Activated T-helper 1 cell treated with anti-CD3 and anti-CD28 coated beads, Interleukin-12 subunit alpha, Interleukin-12 subunit beta, Interleukin-2, Interleukin-4 antibody, amounts not matched to agents 30 ng/mL and 10 ng/mL and 1 ng/mL, durations not matched to agents 14 hours and 24 hours and 36 hours (primary cell): ENCODE measurements around the gene PTPRU. TPM values are rescaled to one million over a fixed set of nuclear protein-coding genes. Genes with fewer than 3 reads are reported as not detected.

Source experiments
- DNase-seq: peaks from one replicate; pipeline ENCODE4 v3.0.0; 2021; ENCODE audit warnings: low spot score
- H3K27ac Mint-ChIP-seq: one replicate; pipeline ENCODE4 v1.8.0; 2021; ENCODE audit warnings: mild to moderate bottlenecking, mixed read lengths
- H3K27me3 Mint-ChIP-seq: one replicate; pipeline ENCODE4 v1.8.0; 2022; ENCODE audit warnings: mild to moderate bottlenecking, moderate library complexity, mixed read lengths; ENCODE audit not compliant: insufficient read depth
- H3K36me3 Mint-ChIP-seq: one replicate; pipeline ENCODE4 v1.8.0; 2021; ENCODE audit warnings: low read depth, mixed read lengths
- H3K4me1 Mint-ChIP-seq: one replicate; pipeline ENCODE4 v1.8.0; 2021; ENCODE audit warnings: low read depth, mixed read lengths
- H3K4me3 Mint-ChIP-seq: one replicate; pipeline ENCODE4 v1.8.0; 2021; ENCODE audit warnings: mild to moderate bottlenecking, moderate library complexity, mixed read lengths
- H3K9me3 Mint-ChIP-seq: one replicate; pipeline ENCODE4 v1.8.0; 2021; ENCODE audit warnings: mixed read lengths
- intact Hi-C: fragments of 100-400 bp; cut with micrococcal nuclease; formaldehyde crosslinking; loops from one replicate; pipeline ENCODE4 v1.15.1; 2024
- total RNA-seq: library from RNA; stranded (reverse); gene quantifications from 2 replicates; pipeline ENCODE4 v1.2.3, GENCODE V29; 2022

PTPRU gene
- total RNA-seq, 1 donor from 2014 or later = 0.67 TPM

DNA sequence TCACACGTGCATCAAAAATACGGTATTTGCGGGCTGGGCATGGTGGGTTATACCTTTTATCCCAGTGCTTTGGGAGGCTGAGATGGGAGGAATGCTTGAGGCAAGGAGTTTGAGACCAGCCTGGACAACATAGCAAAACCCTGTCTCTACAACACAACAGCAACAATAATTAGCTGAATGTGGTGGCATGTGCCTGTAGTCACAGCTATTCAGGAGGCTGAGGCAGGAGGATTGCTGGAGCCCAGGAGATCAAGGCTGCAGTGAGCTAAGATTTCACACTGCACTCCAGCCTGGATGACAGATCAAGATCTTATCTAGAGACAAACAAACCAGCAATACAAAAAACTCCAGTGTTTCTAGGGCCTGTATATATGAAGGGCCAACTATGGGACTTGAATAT is 30.6 kb downstream of the PTPRU start:
- Mint-ChIP-seq H3K27ac (no peak overlapping the region), H3K27me3 (peaks cover 35% of the 10 kb centered on the region), H3K9me3 (no peaks in the 10 kb centered on the region), H3K36me3 (no peaks in the 10 kb centered on the region), H3K4me1 (no peaks in the 10 kb centered on the region), H3K4me3 (no peak overlapping the region)
- intact Hi-C loops = no loop called here
- no peak for DNase-seq

DNA sequence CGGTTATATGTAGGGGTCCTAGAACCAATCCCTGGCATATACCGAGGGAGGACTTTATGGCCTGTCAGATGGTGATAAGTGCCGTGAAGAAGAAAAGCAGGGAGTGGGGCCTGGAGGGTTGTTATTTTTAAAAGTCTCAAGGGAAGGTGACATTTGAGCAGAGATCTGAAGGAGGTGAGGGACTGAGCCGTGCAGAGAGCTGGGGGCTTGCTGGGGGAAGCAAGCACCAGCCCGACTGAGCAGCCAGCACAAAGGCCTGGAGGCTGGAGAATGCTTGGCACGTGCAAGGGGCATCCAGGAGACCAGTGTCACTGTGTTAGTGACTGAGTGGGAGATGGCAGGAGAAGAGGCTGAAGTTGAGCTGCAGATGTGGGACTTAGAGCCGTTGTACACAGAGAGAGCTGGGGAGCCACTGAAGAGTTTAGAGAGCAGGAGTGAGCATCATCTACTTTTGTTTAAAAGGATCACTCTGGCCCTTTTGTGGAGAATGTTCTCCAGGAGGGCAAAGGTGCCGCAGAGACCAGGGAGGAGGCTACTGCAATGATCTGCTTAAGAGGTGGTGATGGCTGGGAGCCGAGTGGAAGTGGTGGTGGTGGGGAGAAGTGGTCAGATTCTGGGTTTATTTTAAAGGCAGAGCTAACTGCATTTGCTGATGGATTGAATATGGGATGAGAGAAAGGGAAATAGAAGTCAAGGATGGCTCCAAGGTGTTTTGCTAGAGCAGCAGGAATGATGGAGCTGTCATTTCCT is 31.2 kb downstream of the PTPRU start:
- DNase-seq = no peak
- no peaks in the 10 kb centered on the region for H3K9me3 Mint-ChIP-seq
- H3K4me3 Mint-ChIP-seq = no peak overlapping the region
- H3K27ac Mint-ChIP-seq = no peak overlapping the region
- intact Hi-C loops = no loop called here
- H3K4me1 Mint-ChIP-seq = no peaks in the 10 kb centered on the region
- H3K36me3 Mint-ChIP-seq = no peaks in the 10 kb centered on the region
- peaks cover 37% of the 10 kb centered on the region for H3K27me3 Mint-ChIP-seq

DNA sequence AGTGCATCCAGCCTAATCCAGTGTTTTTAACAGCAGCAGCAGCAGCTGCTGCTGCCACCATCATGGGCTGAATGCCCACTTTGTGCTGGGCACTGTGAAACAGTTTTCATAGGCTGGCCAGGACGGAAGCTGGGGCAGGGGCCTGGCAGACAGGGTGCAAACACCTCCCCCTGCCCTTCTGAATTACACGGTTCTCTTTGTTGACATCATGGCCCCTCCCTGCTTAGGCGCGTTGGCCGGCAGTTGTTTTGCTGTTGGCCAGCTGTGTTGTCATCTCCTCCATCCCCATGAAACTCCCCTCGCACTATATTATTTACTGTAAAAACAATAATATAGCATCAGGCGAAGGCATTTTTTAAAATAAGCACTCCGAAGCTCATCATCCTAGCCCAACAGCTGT is 33.1 kb downstream of the PTPRU start:
- Mint-ChIP-seq H3K36me3 (no peaks in the 10 kb centered on the region), H3K4me3 (no peak overlapping the region), H3K27ac (no peak overlapping the region), H3K27me3 (peaks cover 39% of the 10 kb centered on the region), H3K4me1 (no peaks in the 10 kb centered on the region), H3K9me3 (no peaks in the 10 kb centered on the region)
- intact Hi-C loops = no loop called here
- no peak for DNase-seq

DNA sequence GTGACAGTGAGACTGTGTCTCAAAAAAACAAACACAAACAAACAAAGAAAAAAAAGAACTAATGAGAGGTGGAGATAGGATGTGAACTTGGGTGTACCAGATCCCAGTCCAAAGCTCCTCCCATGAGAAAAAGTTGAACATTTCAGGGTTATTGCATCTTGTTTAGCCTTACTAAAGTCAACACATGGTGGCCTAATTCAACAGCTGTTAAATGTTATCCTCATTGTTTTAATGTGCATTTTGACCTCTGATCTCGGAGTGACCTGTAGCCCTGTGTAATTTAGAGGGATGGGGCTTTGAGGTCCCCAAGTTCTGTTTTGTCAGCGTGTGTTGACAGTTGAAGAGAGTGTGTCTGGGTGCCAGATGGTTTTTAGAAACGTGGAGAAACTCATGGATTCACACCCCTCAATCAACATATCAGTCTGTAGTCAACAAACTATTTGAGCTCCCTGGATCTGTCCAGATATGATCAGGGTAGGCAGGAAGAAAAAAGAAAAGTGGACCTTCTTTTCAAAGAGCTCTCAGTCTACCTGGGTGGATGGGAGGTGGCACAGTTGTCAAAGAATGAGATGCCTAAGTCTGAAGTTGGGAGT is 34.7 kb downstream of the PTPRU start:
- Mint-ChIP-seq H3K9me3 (no peaks in the 10 kb centered on the region), H3K4me1 (no peaks in the 10 kb centered on the region), H3K27me3 (peaks cover 32% of the 10 kb centered on the region)

DNA sequence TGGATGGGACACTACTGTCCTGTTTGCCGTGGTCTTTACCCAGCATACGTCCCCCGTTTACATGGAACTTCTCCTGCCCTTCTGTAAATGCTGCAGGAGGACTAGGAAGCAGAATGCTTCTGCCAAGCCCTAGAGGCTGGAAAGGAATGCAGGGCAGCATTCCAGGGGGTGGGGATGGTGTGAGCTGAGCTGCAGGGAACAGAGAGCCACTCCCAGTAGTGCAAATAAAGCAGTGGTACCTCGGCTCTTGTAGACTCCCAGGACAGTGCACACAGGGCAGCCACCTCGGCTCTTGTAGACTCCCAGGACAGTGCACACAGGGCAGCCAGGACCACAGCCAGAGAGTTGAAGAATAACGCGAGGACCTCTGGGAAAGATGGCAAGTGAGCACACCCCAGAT is 35.4 kb downstream of the PTPRU start:
- H3K36me3 Mint-ChIP-seq = no peaks in the 10 kb centered on the region
- H3K4me3 Mint-ChIP-seq = no peak overlapping the region
- no peak for DNase-seq
- no peak overlapping the region for H3K27ac Mint-ChIP-seq
- no peaks in the 10 kb centered on the region for H3K9me3 Mint-ChIP-seq
- intact Hi-C loops = no loop called here
- no peaks in the 10 kb centered on the region for H3K4me1 Mint-ChIP-seq
- peaks cover 32% of the 10 kb centered on the region for H3K27me3 Mint-ChIP-seq

More for the DNA sequence above, 34.7 kb downstream of the PTPRU start:
- Mint-ChIP-seq H3K27ac (no peak overlapping the region), H3K4me3 (no peak overlapping the region), H3K36me3 (no peaks in the 10 kb centered on the region)
- intact Hi-C loops = no loop called here
- DNase-seq = no peak

DNA sequence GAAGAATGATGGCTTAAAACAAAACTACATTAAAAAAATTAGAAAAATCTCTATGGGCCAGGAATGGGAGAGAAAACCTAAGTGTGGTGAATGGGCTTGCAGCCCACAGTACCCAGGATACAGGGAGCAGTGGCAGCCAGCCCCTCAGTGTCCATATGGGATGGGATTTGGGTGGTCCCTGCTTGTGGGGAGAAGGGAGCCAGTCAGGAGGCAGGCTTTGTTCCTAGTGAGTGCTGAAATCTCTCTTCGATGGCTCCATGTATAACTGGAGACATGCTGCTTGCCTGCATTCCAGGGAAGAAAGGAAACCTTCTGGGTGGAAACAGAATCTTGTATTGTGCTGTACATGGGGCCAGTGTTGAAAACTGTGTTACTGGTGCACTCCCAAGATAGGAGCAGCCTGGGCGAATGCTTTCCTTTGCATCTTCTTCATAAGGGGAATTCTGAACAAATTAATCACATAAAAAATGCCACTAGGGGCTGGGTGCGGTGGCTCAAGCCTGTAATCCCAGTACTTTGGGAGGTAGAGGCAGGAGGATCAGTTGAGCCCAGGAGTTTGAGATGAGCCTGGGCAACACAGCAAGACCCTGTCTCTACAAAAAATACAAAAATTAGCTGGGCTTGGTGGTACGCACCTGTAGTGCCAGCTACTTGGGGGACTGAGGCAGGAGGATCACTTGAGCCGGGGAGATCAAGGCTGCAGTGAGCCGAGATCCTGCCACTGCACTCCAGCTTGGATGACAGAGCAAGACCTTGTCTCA is 36.0 kb downstream of the PTPRU start:
- intact Hi-C loops = no loop called here
- no peak for DNase-seq
- H3K9me3 Mint-ChIP-seq = no peaks in the 10 kb centered on the region

DNA sequence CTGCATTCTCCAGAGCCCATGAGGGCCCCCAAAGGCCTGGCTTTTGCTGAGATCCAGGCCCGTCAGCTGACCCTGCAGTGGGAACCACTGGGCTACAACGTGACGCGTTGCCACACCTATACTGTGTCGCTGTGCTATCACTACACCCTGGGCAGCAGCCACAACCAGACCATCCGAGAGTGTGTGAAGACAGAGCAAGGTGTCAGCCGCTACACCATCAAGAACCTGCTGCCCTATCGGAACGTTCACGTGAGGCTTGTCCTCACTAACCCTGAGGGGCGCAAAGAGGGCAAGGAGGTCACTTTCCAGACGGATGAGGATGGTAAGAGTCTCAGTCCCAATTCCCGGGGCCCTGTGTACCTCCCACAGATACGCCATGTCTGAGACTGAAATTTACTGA is 39.1 kb downstream of the PTPRU start:
- intact Hi-C loops = no loop called here
- DNase-seq = no peak
- peaks cover 17% of the 10 kb centered on the region for H3K27me3 Mint-ChIP-seq

More for the DNA sequence above, 36.0 kb downstream of the PTPRU start:
- Mint-ChIP-seq H3K4me1 (no peaks in the 10 kb centered on the region), H3K4me3 (no peak overlapping the region), H3K27ac (no peak overlapping the region), H3K27me3 (peaks cover 28% of the 10 kb centered on the region), H3K36me3 (no peaks in the 10 kb centered on the region)

DNA sequence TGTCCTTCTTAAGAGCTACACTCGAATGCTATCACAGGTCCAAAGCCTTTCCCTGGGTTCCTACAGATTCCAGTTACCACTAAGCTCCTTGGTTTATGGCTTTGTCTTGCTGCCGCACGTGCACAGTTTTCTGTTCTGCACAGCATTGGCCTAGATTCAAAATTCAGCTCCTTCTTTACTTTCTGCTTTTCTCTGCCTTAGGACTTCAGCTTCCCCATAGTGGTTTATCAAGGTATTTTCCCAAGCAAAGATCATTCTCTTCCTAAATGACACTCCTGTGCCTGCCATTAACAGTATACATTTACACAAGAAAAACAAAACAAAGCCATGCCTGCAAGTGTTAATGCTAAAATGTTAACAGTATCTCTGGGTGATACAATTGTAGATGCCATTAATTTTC is 41.8 kb downstream of the PTPRU start:
- peaks cover 6% of the 10 kb centered on the region for H3K27me3 Mint-ChIP-seq
- H3K4me1 Mint-ChIP-seq = peaks cover under 1% of the 10 kb centered on the region

More for the DNA sequence above, 39.1 kb downstream of the PTPRU start:
- Mint-ChIP-seq H3K4me3 (no peak overlapping the region), H3K9me3 (no peaks in the 10 kb centered on the region), H3K4me1 (no peaks in the 10 kb centered on the region), H3K36me3 (no peaks in the 10 kb centered on the region), H3K27ac (no peak overlapping the region)

DNA sequence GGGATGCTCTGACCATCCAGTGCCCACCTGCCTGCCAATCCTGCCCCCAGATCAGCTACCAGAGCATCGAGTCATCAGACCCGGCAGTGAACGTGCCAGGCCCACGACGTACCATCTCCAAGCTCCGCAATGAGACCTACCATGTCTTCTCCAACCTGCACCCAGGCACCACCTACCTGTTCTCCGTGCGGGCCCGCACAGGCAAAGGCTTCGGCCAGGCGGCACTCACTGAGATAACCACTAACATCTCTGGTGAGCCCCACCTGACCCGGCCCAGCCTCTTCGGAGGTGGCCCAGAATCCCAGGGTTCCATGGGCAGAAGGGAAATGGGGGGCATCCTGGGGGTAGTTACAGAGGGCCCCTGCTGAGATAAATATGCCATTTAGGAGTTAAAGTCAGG is 43.1 kb downstream of the PTPRU start:
- H3K36me3 Mint-ChIP-seq = no peaks in the 10 kb centered on the region
- H3K4me1 Mint-ChIP-seq = peaks cover 6% of the 10 kb centered on the region
- no peaks in the 10 kb centered on the region for H3K9me3 Mint-ChIP-seq
- intact Hi-C loops = no loop called here
- peaks cover 3% of the 10 kb centered on the region for H3K27me3 Mint-ChIP-seq
- DNase-seq = no peak
- no peak overlapping the region for H3K4me3 Mint-ChIP-seq
- H3K27ac Mint-ChIP-seq = no peak overlapping the region

More for the DNA sequence above, 41.8 kb downstream of the PTPRU start:
- DNase-seq = no peak
- intact Hi-C loops = no loop called here
- Mint-ChIP-seq H3K4me3 (no peak overlapping the region), H3K36me3 (no peaks in the 10 kb centered on the region), H3K27ac (no peak overlapping the region), H3K9me3 (no peaks in the 10 kb centered on the region)

DNA sequence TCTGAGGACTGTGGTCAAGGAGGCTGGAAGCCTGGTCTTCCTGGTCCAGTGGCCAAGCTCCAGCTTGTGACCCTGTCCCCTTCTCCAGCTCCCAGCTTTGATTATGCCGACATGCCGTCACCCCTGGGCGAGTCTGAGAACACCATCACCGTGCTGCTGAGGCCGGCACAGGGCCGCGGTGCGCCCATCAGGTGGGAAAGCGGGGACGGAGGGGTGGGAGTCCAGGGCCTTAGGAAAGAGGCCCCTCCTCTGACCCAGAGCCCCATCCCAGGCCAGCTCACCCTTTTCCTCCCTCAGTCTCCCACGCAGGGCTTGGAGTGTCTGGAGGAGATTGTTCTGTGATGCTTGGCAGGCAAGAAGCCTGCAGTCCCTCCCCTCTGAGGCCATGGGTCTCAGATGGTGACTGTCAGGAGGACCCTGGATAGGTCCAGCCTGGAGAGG is 43.6 kb downstream of the PTPRU start:
- no peaks in the 10 kb centered on the region for H3K9me3 Mint-ChIP-seq
- intact Hi-C loops = no loop called here
- H3K4me1 Mint-ChIP-seq = peaks cover 6% of the 10 kb centered on the region
- H3K4me3 Mint-ChIP-seq = no peak overlapping the region
- H3K36me3 Mint-ChIP-seq = no peaks in the 10 kb centered on the region
- no peak overlapping the region for H3K27ac Mint-ChIP-seq
- no peak for DNase-seq
- H3K27me3 Mint-ChIP-seq = peaks cover 3% of the 10 kb centered on the region

DNA sequence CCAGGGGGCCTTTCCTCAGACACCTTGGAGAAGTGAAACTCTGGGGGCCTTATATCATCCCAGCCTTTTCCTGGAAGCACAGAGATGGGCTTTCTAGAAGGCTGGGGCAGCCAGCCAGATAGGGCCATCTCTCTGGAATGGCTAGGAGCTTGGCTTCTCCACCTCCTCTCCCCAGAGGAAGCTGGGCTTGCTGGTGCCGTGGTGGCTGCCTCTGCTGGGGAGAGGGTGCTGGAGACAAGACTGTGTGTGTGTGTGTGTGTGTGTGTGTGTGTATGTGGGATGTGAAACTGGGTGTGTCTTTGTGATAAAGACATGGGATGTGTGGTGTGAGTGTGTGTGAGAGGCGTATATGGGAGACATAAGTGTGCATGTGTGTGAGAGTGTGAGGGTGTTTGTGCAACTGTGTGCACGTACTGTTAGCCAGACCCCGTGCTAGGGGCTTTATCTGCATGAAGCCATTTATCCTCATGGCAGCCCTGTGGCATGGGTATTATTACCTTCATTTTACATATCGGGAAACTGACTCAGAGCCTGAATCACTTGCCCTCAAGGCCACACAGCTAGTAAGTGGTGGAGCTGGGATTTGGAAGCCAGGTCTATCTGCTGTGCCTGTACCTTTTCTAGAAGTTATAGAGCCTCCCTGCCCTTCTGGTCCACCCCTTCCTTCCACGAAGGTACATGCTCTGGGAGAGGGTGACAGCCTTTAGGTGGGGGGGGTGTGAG is 44.2 kb downstream of the PTPRU start:
- Mint-ChIP-seq H3K27me3 (peaks cover 3% of the 10 kb centered on the region), H3K9me3 (no peaks in the 10 kb centered on the region), H3K27ac (no peak overlapping the region), H3K36me3 (no peaks in the 10 kb centered on the region), H3K4me1 (peaks cover 6% of the 10 kb centered on the region), H3K4me3 (no peak overlapping the region)
- intact Hi-C loops = no loop called here
- no peak for DNase-seq

DNA sequence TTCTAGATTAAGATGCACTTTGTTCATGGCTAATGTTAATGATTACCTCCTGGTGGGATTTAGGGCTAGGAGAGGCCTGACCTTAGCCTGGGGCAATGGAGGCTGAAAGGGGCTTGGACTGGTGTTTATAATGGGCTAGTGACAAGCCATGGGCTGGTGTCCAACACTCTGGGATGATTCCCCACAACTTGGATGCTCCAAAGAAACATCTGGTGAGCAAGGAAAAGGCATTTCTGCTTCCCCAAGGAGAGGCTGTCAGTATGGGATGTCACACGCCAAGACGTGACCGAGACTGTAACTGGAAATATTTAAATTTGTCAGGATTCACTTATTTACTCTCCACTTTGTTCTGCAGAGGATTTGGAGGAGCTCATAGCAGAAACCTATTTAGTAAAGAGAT is 45.2 kb downstream of the PTPRU start:
- DNase-seq = no peak
- Mint-ChIP-seq H3K9me3 (no peaks in the 10 kb centered on the region), H3K27ac (no peak overlapping the region), H3K27me3 (peaks cover 3% of the 10 kb centered on the region), H3K4me3 (no peak overlapping the region), H3K36me3 (no peaks in the 10 kb centered on the region), H3K4me1 (peaks cover 6% of the 10 kb centered on the region)
- intact Hi-C loops = no loop called here
